Activated naive CD8-positive, alpha-beta T cell treated with anti-CD3 and anti-CD28 coated beads, Interleukin-2, amount 50 U/mL, for 16 hours (primary cell): ENCODE results near the gene SGMS1.
"Not testable (repeated sequence)": the region's sequence is repeated elsewhere in the genome, so short reads cannot be mapped to it uniquely, and the experiment has no call there.

Source experiments
- DNase-seq: peaks from one replicate; pipeline ENCODE4 v3.0.0-alpha.2; 2020; ENCODE audit warnings: low read depth, low spot score

Gene SGMS1

GRCh38 chr10:50582766-50583762, 40.7 kb downstream of the SGMS1 start:
- no peak for DNase-seq

DNA sequence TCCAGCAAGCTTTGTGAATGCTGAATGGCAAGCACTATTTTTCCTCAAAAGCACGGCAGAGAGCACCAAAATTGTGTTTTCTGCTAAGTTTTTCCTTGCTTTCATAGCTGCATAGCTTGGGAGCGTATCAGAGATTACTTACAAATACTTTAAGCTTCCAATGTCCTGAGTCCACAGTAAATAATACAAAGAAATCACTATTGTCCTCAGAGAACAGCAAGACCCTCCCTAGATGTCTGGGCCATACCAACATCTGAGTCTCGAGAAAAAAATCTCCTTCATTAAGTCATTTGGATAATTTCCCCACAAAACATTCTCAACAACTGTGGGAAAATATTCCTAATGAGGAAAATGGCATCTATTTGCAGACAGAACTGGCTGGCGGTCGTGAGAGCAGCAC, 41.7 kb downstream of the SGMS1 start:
- no peak for DNase-seq

GRCh38 chr10:50580262-50580891, 43.4 kb downstream of the SGMS1 start:
- DNase-seq = no peak

GRCh38 chr10:50579491-50580261, 44.1 kb downstream of the SGMS1 start:
- no peak for DNase-seq

DNA sequence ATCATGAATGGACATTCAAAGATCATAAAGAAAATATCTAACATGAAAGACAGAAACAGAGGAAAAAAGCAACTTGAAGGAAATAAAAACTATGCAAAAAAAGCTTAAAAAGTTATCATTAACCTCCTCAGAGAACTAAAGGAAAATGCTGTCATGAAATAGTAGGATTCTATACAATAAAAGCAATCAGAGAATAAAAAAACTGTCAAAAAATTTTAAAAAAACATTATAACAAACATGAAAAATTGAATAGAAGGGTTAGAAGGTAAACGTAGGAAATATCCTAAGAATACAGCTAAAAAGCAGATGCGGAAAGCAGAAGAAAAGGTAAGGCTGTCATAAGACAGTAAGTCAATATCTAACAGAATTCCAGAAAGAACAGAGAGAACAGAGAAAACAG, 44.8 kb downstream of the SGMS1 start:
- DNase-seq = no peak

DNA sequence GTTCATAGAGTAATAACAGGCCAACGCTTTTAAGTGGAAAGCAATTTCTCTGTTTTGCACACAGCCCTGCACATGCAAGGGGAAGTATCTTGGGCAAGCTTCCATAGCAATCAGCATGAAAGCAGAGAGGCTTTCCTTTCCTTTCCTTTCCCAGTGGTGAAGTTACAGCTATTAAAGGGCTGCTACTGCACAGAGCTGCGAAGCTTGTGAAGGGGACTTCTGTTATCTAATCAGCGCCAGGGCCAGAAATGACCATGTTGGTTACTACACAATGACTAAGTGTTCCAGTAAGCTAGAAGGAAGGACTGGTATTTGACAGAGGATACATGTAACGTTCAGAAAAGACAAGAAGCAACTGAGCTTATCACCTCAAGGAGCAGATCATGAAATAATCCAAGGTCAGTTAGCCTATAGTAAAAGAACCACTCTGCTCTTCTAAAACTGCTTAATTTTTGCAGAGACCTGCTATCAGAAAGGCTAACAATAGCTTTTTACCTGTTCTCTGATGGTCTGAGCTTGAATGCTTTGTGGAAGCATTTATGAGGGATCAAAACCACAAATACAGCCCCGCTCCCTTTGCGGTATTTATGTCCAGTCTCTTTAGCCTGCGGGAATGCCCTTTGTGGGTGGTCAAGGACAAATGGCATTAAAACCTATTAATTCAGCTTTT, 45.9 kb downstream of the SGMS1 start:
- DNase-seq = no peak

GRCh38 chr10:50577010-50577409, 46.7 kb downstream of the SGMS1 start:
- no peak for DNase-seq

DNA sequence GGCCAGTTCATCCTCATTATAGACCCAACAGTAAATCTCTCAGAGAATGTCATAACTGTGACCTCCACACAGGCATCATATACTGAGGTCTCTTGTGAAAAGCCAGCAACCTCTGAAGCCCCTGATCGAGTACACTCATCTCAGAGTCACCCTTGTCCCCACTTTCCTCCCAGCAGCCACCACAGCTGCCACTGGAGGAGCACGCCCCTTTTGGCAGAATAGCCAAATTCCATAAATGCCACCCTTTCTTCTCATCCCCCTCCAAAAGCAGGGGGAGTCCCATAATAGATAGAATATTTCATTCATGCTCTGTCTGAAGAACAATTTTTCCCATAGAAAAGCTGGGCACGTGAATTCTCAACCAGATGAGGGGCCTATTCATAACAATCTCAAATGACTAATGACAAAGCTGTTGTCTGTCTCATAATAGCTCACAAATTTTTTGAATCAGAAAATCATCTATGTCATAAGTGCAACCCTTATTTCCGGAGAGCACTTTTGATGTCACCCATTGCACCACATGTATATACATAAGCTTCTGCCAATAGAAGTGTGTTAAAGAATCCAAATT, 47.4 kb downstream of the SGMS1 start:
- DNase-seq = no peak

GRCh38 chr10:50575477-50576244, 48.1 kb downstream of the SGMS1 start:
- no peak for DNase-seq

DNA sequence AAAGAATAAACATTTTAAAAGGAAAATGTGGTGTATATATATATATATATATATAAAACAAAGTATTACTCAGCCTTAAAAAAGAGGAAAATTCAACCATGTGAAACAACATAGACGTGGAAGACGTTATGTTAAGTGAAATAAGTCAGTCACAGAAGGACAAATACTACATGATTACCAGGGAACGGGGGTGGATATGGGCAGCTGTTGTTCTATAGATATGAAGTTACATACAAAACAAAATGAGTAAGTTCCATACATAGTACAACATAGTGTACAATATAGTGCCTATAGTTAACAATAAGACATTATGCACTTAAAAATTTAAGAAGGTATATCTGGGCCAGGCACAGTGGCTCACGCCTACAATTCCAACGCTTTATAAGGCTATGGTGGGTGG, 48.8 kb downstream of the SGMS1 start:
- DNase-seq = no peak

- DNase-seq = no peak
Measured at GRCh38 chr10:50574305-50574704, 49.5 kb downstream of the SGMS1 start.

- DNase-seq = no peak
Measured at GRCh38 chr10:50572017-50572491, 51.7 kb downstream of the SGMS1 start.

GRCh38 chr10:50568750-50569149, 55.0 kb downstream of the SGMS1 start:
- not testable (repeated sequence) for DNase-seq

GRCh38 chr10:50567384-50567783, 56.4 kb downstream of the SGMS1 start:
- DNase-seq = no peak

DNA sequence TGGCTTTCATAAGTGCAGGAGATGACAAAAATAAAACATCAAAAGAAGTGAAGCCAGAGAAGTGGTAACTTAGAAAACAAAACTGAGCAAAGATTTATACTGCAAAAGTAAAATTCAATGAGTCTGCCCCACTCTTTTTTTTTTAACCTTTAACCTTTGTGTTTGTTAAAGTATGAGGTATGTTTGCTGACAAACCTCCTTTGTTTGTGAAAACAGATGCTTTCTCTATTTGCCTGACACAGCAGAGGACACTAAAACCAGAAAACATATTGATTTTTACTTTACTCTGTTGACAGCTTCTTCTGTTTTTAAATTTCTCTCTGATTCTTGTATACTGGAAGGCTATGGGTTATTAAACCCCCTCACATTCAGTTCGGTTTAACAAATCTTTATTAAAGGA, 57.6 kb downstream of the SGMS1 start:
- no peak for DNase-seq

DNA sequence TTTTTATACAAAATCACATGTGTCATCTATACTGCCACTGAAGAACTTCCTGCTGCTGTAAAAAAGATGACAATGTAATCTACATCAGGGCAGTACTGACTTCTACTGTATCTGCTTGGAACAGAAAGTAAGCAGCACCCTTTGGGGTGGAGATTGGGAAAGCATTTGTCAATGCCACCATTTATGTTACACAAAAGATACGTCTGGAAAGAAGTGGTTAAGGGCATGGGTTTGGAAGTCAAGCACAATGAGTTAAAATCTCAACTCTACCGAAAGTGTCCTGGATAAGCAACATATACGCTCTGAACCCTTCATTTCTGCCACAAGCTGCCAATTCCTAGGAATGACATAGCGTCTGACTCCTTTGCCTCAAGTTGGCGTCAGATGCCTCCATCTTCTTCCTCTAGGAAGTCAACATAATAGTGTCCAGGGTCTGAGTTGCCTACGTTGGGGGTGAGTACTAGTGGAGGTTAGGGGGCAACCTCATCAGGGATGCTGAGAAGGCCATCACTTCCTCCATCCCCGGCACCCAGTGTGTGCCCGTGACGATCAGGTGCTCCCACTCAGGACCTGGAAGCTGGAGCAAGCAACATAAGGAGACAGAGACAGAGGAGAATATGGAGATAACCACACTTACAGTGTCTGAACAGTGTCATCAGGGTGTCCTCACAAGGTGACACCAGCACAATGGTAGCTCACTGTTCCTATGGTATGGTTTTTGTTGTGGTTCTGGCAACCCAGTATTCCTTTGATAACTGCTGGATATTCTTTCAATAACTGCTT, 58.3 kb downstream of the SGMS1 start:
- no peak for DNase-seq

- no peak for DNase-seq
Measured at GRCh38 chr10:50563906-50564305, 59.9 kb downstream of the SGMS1 start.

DNA sequence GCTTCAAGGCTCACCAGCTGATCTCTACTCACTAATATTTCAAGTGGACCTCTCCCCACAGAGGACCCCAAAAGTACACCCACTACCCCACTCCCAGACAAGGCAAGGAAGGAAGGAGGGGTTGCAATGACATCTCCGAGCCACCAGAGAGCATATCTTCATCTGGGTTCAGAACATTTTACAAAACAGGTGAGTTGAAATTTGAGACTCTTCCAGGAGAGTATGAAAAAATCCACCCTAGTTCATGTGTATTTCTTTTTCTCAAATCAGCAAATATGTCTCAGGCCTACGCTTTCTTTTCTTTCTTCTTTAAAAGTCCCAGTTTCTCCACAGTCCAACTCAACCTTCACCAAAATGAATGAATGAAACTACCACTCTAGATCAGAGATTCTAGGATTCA, 61.9 kb downstream of the SGMS1 start:
- no peak for DNase-seq

DNA sequence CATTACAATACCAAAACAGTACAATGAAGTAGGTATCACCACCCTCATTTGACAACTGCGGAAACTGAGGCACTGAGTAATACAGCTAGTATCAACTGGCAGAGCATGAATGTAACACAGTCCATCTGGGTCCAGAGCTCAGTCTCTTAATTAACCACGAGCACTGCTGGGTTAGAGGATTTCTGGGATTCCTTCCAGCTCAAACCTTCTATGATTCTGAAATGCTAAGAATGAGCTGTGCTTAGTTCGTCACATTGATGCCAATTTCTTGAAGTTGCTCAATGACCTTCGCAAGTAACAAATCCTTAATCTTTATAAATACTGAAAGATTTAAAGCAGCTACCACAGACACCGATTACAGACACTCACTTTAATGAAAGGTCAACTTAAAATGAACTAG, 62.5 kb downstream of the SGMS1 start:
- DNase-seq = no peak

GRCh38 chr10:50560370-50560769, 63.4 kb downstream of the SGMS1 start:
- DNase-seq = no peak
